SU-DHL-6 (cell line): ENCODE measurements around the gene LIFR.

Experiments
- H2AFZ ChIP-seq: fragments of 200-600 bp; sonication (generic); 2 replicates; pipeline ENCODE4 v1.6.1; 2014; ENCODE audit warnings: low read depth, mild to moderate bottlenecking, moderate library complexity, mixed read lengths, antibody characterized with exemption, low read length; ENCODE audit not compliant: severe bottlenecking
- H3F3A ChIP-seq: fragments of 200-600 bp; shearing (Covaris generic); 2 replicates; pipeline ENCODE4 v1.6.0; 2016; ENCODE audit warnings: antibody characterized with exemption, mild to moderate bottlenecking; ENCODE audit not compliant: insufficient read depth
- H3K27ac ChIP-seq: fragments of 200-600 bp; sonication (generic); 2 replicates; pipeline ENCODE4 v1.5.1; 2016; ENCODE audit warnings: low read depth, mild to moderate bottlenecking, low read length, moderate library complexity, mixed read lengths
- H3K27me3 ChIP-seq: fragments of 200-600 bp; sonication (generic), shearing (Covaris generic); 2 replicates; pipeline ENCODE4 v1.6.0; 2014; ENCODE audit warnings: mild to moderate bottlenecking, low read length
- H3K36me3 ChIP-seq: fragments of 200-600 bp; sonication (generic); 2 replicates; pipeline ENCODE4 v1.6.1; 2014; ENCODE audit warnings: mild to moderate bottlenecking, low read length, mixed read lengths
- H3K4me2 ChIP-seq: fragments of 300-600, 200-600 bp; shearing (Covaris generic), sonication (generic); 2 replicates; pipeline ENCODE4 v1.6.0; 2014; ENCODE audit warnings: low read length, low read depth, mild to moderate bottlenecking; ENCODE audit not compliant: poor library complexity, severe bottlenecking
- H3K4me3 ChIP-seq: fragments of 200-600 bp; sonication (generic); 2 replicates; pipeline ENCODE4 v1.5.1; 2014; ENCODE audit warnings: antibody characterized with exemption, low read length, mild to moderate bottlenecking, mixed read lengths; ENCODE audit not compliant: insufficient read depth, poor library complexity, severe bottlenecking
- H3K79me2 ChIP-seq: fragments of 200-600 bp; sonication (generic); 2 replicates; pipeline ENCODE4 v1.6.1; 2014; ENCODE audit warnings: mild to moderate bottlenecking, low read length, moderate library complexity; ENCODE audit not compliant: insufficient read depth
- H3K9ac ChIP-seq: fragments of 200-600 bp; sonication (generic); 2 replicates; pipeline ENCODE4 v1.7.0; 2014; ENCODE audit warnings: mild to moderate bottlenecking, low read length
- H3K9me2 ChIP-seq: fragments of 200-600 bp; sonication (generic); replicated peaks from 2 replicates; pipeline ENCODE4 v1.6.1; 2014; ENCODE audit warnings: low read length; ENCODE audit not compliant: insufficient read depth
- H3K9me3 ChIP-seq: fragments of 200-600 bp; sonication (generic); 2 replicates; pipeline ENCODE4 v1.6.1; 2014; ENCODE audit warnings: low read length, mixed read lengths; ENCODE audit not compliant: insufficient read depth
- H4K20me1 ChIP-seq: fragments of 200-600 bp; sonication (generic); 2 replicates; pipeline ENCODE4 v1.6.1; 2014; ENCODE audit warnings: low read depth, mild to moderate bottlenecking, antibody characterized with exemption, low read length, moderate library complexity, mixed read lengths
- EZH2phosphoT487 ChIP-seq: fragments of 200-600 bp; sonication (generic), shearing (Covaris generic); conservative IDR thresholded peaks from 2 replicates; pipeline ENCODE4 v1.6.1; 2018; ENCODE audit warnings: mild to moderate bottlenecking, antibody characterized with exemption, low read length, moderate library complexity, mixed read lengths
- TF ChIP-seq, protein P1 (sequence below): fragments of 200-600 bp; sonication (generic); IDR thresholded peaks from one replicate; pipeline ENCODE4 v1.5.1; 2017; ENCODE audit warnings: antibody characterized with exemption, mild to moderate bottlenecking, low read length, moderate library complexity; ENCODE audit not compliant: insufficient read depth, poor library complexity, severe bottlenecking

Gene LIFR

DNA sequence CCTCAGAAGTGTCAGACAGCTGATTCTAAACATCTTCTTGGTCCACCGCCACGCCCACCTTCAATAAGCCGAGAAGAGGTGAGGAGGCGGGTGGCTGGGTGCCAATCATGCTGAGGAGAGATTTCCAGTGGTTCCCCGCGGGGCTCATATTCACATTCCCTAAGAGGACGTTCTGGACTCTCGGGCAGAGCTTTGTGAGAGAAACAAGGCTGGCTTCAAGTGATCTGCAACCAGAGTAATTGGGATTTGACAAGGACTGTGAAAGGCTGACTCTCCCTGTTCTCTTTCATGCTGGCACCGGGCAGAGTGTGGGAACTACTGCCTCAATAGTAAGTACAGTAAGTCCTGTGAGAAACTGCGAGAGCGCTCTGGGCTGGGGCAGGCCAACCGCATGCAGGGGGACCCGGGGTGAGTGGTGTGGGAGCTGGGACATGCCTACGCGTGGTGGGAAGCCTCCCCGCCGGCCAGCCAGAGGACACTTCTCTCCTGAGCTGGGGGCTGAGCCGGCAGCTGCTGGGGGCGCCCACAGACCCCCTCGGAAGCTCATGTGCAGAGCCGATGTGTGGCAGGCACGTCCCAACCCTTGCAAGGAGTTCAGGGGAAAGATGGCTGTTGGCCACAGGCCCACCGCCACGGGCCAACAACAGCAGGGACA is 110.9 kb downstream of the LIFR start:
- Histone ChIP-seq H3K9me3 (no peaks in the 10 kb centered on the region), H3K9me2 (no peaks in the 10 kb centered on the region), H2AFZ (no peak overlapping the region), H3K4me2 (no peak overlapping the region), H3K4me3 (no peak overlapping the region), H4K20me1 (no peaks in the 10 kb centered on the region), H3K36me3 (no peaks in the 10 kb centered on the region), H3K79me2 (no peaks in the 10 kb centered on the region), H3K9ac (no peak overlapping the region), H3K27ac (no peak overlapping the region), H3F3A (no peaks in the 10 kb centered on the region), H3K27me3 (no peaks in the 10 kb centered on the region)
- no peak for TF ChIP-seq EZH2phosphoT487
- TF ChIP-seq, protein P1, sequence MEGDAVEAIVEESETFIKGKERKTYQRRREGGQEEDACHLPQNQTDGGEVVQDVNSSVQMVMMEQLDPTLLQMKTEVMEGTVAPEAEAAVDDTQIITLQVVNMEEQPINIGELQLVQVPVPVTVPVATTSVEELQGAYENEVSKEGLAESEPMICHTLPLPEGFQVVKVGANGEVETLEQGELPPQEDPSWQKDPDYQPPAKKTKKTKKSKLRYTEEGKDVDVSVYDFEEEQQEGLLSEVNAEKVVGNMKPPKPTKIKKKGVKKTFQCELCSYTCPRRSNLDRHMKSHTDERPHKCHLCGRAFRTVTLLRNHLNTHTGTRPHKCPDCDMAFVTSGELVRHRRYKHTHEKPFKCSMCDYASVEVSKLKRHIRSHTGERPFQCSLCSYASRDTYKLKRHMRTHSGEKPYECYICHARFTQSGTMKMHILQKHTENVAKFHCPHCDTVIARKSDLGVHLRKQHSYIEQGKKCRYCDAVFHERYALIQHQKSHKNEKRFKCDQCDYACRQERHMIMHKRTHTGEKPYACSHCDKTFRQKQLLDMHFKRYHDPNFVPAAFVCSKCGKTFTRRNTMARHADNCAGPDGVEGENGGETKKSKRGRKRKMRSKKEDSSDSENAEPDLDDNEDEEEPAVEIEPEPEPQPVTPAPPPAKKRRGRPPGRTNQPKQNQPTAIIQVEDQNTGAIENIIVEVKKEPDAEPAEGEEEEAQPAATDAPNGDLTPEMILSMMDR = no peak

- Histone ChIP-seq H3K27ac (no peak overlapping the region), H4K20me1 (no peaks in the 10 kb centered on the region), H3K9me3 (no peaks in the 10 kb centered on the region), H3K9me2 (no peaks in the 10 kb centered on the region), H3K27me3 (no peaks in the 10 kb centered on the region), H3K4me3 (no peak overlapping the region), H3K79me2 (no peaks in the 10 kb centered on the region), H3K9ac (no peak overlapping the region), H3F3A (no peaks in the 10 kb centered on the region), H3K4me2 (no peak overlapping the region), H2AFZ (no peak overlapping the region), H3K36me3 (no peaks in the 10 kb centered on the region)
- TF ChIP-seq, protein P1 = no peak
- TF ChIP-seq EZH2phosphoT487 = no peak
Observed at GRCh38 chr5:38443390-38443789, 113.1 kb downstream of the LIFR start.

DNA sequence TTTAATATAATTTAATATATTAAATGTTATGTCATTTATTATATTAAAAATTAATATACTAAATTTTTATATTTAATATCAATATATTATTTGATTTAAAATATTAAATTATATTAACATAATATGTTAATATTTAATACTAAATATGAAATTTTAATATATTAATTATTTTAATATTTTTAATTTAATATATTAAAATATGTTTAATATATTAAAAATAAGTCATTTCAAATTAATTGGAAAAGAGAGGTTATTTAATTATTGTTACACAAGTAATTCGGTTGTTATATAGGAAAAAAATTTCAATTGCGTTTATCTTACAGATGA is 114.2 kb downstream of the LIFR start:
- Histone ChIP-seq H3K27ac (no peak overlapping the region), H3F3A (no peaks in the 10 kb centered on the region), H3K9ac (no peak overlapping the region), H2AFZ (no peak overlapping the region), H3K4me3 (no peak overlapping the region), H3K79me2 (no peaks in the 10 kb centered on the region), H3K9me2 (no peaks in the 10 kb centered on the region), H3K36me3 (no peaks in the 10 kb centered on the region), H4K20me1 (no peaks in the 10 kb centered on the region), H3K9me3 (no peaks in the 10 kb centered on the region), H3K4me2 (no peak overlapping the region), H3K27me3 (no peaks in the 10 kb centered on the region)
- no peak for TF ChIP-seq EZH2phosphoT487
- TF ChIP-seq, protein P1 = no peak
